GM23248 (cell line): ENCODE results near the gene CLCN6. TPM values are rescaled to one million over a fixed set of nuclear protein-coding genes. Genes with fewer than 3 reads are reported as not detected.
A peak's percentile ranks its signal among the peaks of the same experiment; 100 is the strongest.

Experiments
- DNase-seq: peaks from one replicate; pipeline ENCODE4 v3.0.0-alpha.2; 2015
- H2AFZ ChIP-seq: fragments of 200-600 bp; sonication (generic); 2 replicates; pipeline ENCODE4 v1.6.1; 2016; ENCODE audit warnings: antibody characterized with exemption
- H3F3A ChIP-seq: fragments of 200-600 bp; sonication (generic); 2 replicates; pipeline ENCODE4 v1.6.1; 2016; ENCODE audit warnings: mild to moderate bottlenecking, antibody characterized with exemption, mixed run types; ENCODE audit not compliant: insufficient read depth
- H3K27ac ChIP-seq: fragments of 200-600 bp; sonication (generic); 2 replicates; pipeline ENCODE4 v1.5.1; 2016; ENCODE audit warnings: mild to moderate bottlenecking
- H3K27me3 ChIP-seq: fragments of 200-600 bp; sonication (generic); replicated peaks from 2 replicates; pipeline ENCODE4 v1.6.1; 2016; ENCODE audit warnings: mild to moderate bottlenecking; ENCODE audit not compliant: insufficient read depth
- H3K36me3 ChIP-seq: fragments of 200-600 bp; sonication (generic); 2 replicates; pipeline ENCODE4 v1.6.1; 2016; ENCODE audit warnings: low read depth, mild to moderate bottlenecking
- H3K4me1 ChIP-seq: fragments of 200-600 bp; sonication (generic); 2 replicates; pipeline ENCODE4 v1.6.1; 2016; ENCODE audit warnings: mild to moderate bottlenecking; ENCODE audit not compliant: insufficient read depth
- H3K4me2 ChIP-seq: fragments of 200-600 bp; sonication (generic); one replicate; pipeline ENCODE4 v1.6.1; 2016; ENCODE audit warnings: mild to moderate bottlenecking; ENCODE audit not compliant: unreplicated experiment
- H3K4me3 ChIP-seq: fragments of 200-600 bp; sonication (generic); 2 replicates; pipeline ENCODE4 v1.5.1; 2016; ENCODE audit warnings: mild to moderate bottlenecking
- H3K79me2 ChIP-seq: fragments of 200-600 bp; sonication (generic); 2 replicates; pipeline ENCODE4 v1.6.1; 2016; ENCODE audit warnings: mild to moderate bottlenecking; ENCODE audit not compliant: insufficient read depth
- H3K9ac ChIP-seq: fragments of 200-600 bp; sonication (generic); 2 replicates; pipeline ENCODE4 v1.6.1; 2016; ENCODE audit warnings: mild to moderate bottlenecking
- H3K9me2 ChIP-seq: fragments of 200-600 bp; sonication (generic); 2 replicates; pipeline ENCODE4 v1.6.1; 2016; ENCODE audit warnings: mixed run types, mild to moderate bottlenecking, moderate library complexity; ENCODE audit not compliant: insufficient read depth
- H3K9me3 ChIP-seq: fragments of 200-600 bp; sonication (generic); one replicate; pipeline ENCODE4 v1.6.1; 2017; ENCODE audit warnings: low read depth
- H4K20me1 ChIP-seq: fragments of 200-600 bp; sonication (generic); 2 replicates; pipeline ENCODE4 v1.6.0; 2016; ENCODE audit not compliant: insufficient read depth
- EZH2 ChIP-seq: fragments of 200-600 bp; sonication (generic); IDR thresholded peaks from 2 replicates; pipeline ENCODE4 v1.6.1; 2018; ENCODE audit warnings: antibody characterized with exemption, mild to moderate bottlenecking; ENCODE audit not compliant: insufficient read depth, poor library complexity, severe bottlenecking
- EZH2phosphoT487 ChIP-seq: fragments of 200-600 bp; sonication (generic); IDR thresholded peaks from 2 replicates; pipeline ENCODE4 v1.6.1; 2018; ENCODE audit warnings: antibody characterized with exemption, moderate library complexity, mild to moderate bottlenecking, low read depth; ENCODE audit not compliant: insufficient read depth
- WGBS, 2 experiments: methylation state at CpG; one replicate each; pipeline ENCODE4 v1.1.6; 2015 to 2017; ENCODE audit warnings: low lambda C conversion rate in 2 of 2, low coverage in 1 of 2; ENCODE audit errors: missing lambda C conversion rate in 2 of 2; 5-methylcytosine and 5-hydroxymethylcytosine counted together
- in situ Hi-C: fragments of 300-500 bp; cut with MboI; formaldehyde crosslinking; loops from 2 replicates; pipeline ENCODE4 v1.15.0; 2020
- polyA plus RNA-seq: library from polyadenylated mRNA; unstranded; fragments of >200 nt; fragmentation: Nextera tagmentation; extraction: Ambion mirVana; gene quantifications from 2 replicates; pipeline ENCODE4 v1.2.1, GENCODE V29; 2016
- total RNA-seq: library from RNA; depleted of rRNA; stranded (reverse); fragments of >200 nt; shearing (Covaris generic); gene quantifications from 2 replicates; pipeline ENCODE4 v1.2.3, GENCODE V29; 2014

The CLCN6 gene
- total and polyA plus RNA-seq, 2 experiments from 2014 or later = 4.9 to 5.4 TPM

DNA sequence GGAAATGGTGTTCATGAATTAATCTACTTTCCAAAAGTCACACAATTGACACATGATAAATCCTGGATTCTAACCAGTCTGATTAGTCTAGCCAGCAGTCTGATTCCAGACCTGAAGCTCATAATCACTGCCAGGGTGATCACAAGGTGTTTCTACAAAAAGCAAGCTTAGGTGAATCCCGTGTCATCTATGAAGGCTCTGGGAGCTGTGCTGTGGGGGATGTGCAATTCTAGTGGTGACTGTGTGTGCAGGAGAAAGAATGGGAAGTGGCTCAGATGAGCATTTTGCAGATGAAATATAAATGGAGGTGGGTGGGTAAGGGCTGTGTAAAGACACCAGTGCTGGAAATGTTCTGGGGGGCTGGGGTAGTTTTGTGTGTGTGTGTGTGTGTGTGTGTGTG is 54.6 kb downstream of the CLCN6 start:
- 25 to 34% methylated on average over 1 of the region's 1 CpG for WGBS, 2 experiments
- Histone ChIP-seq H3K9ac (no peak overlapping the region), H3K36me3 (no peaks in the 10 kb centered on the region), H3K9me3 (no peaks in the 10 kb centered on the region), H3K4me3 (no peak overlapping the region), H3K79me2 (no peaks in the 10 kb centered on the region), H3F3A (no peaks in the 10 kb centered on the region), H3K4me1 (no peaks in the 10 kb centered on the region), H3K4me2 (no peak overlapping the region), H3K27ac (no peak overlapping the region), H3K9me2 (no peaks in the 10 kb centered on the region), H3K27me3 (peaks cover 52% of the 10 kb centered on the region), H4K20me1 (no peaks in the 10 kb centered on the region), H2AFZ (no peak overlapping the region)
- in situ Hi-C loops = no loop called here
- TF ChIP-seq EZH2 = no peak
- TF ChIP-seq EZH2phosphoT487 = no peak
- DNase-seq = no peak

DNA sequence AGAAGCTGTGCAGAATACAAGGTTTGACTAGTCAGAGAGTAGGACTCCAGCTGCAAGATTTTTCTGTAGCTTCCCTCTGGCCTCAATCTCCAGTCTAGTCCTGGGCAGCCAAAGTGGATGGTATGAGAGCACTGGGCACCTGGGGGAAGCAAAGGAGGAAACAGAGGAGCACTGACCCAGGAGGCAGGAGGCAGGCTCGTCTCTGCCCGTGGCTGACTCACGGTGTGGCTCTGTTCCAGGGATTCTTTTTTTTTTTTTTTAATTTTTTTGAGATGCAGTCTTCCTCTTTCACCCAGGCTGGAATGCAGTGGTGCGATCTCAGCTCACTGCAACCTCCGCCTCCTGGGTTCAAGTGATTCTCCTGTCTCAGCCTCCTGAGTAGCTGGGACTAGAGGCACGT is 56.9 kb downstream of the CLCN6 start:
- no peaks in the 10 kb centered on the region for H3K9me3 ChIP-seq
- no peak overlapping the region for H3K27ac ChIP-seq
- no peak overlapping the region for H2AFZ ChIP-seq
- H3K36me3 ChIP-seq = no peaks in the 10 kb centered on the region
- H3K27me3 ChIP-seq = peaks cover 43% of the 10 kb centered on the region
- H3K9me2 ChIP-seq = no peaks in the 10 kb centered on the region
- no peaks in the 10 kb centered on the region for H3K4me1 ChIP-seq
- H4K20me1 ChIP-seq = no peaks in the 10 kb centered on the region
- in situ Hi-C loops = no loop called here
- H3K79me2 ChIP-seq = no peaks in the 10 kb centered on the region
- H3K4me3 ChIP-seq = no peak overlapping the region
- H3F3A ChIP-seq = no peaks in the 10 kb centered on the region
- no peak overlapping the region for H3K4me2 ChIP-seq
- no peak overlapping the region for H3K9ac ChIP-seq
- peak; percentile 24 for DNase-seq
- TF ChIP-seq EZH2phosphoT487 = no peak
- TF ChIP-seq EZH2 = no peak
- WGBS, 2 experiments = 18 to 23% methylated on average over 6 of the region's 6 CpGs

DNA sequence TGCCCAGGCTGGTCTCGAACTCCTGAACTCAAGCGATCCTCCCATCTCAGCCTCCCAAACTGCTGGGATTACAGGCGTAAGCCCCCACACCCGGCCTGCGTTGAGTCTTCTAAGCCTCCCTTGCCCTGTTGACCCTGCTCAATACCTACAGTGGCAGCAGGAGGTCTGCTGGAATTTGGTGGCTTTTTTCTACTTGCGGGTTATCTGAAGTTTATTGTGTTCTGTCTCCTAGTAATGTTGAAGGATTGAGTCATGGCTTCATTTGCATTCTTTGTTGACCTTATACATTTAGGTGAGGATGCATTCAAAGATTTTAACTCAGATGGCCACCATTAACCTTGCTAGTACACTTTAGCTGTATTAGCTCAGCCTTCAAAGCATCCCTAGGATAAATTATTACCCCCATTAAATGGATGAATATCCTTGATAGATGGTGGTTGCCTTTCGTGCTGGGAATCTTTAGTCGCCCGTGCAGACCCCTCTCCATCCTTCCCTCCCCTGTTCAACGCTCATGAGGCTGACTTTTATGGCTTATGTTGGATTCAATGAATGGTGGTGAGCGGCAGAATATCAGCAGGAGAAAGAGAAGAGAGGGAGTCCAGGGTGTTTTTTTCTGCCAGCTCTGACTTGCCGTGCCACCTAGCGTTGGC is 62.5 kb downstream of the CLCN6 start:
- in situ Hi-C loops = no loop called here
- 45 to 52% methylated on average over 13 of the region's 13 CpGs for WGBS, 2 experiments

DNA sequence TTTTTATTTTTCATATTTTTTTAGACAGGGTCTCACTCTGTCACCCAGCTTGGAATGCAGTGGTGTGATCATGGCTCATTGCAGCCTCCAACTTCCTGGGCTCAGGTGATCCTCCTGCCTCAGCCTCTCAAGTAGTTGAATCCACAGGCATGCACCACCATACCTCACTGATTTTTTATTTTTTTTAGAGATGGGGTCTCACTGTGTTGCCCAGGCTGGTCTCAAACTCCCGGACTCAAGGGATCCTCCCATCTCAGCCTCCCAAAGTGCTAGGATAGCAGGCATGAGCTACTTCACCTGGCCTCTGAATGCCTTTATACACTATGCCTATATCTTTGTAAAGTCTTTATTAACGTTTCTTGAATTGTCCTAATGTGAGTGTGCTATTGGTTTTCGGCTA is 63.1 kb downstream of the CLCN6 start:
- Histone ChIP-seq H3K36me3 (no peaks in the 10 kb centered on the region), H4K20me1 (no peaks in the 10 kb centered on the region), H2AFZ (no peak overlapping the region), H3K9ac (no peak overlapping the region), H3K9me3 (no peaks in the 10 kb centered on the region), H3K27ac (no peak overlapping the region), H3K27me3 (peaks cover 12% of the 10 kb centered on the region; the same call in 1 of the 2 replicates), H3K9me2 (no peaks in the 10 kb centered on the region), H3K4me2 (no peak overlapping the region), H3K4me1 (no peaks in the 10 kb centered on the region), H3F3A (no peaks in the 10 kb centered on the region), H3K79me2 (no peaks in the 10 kb centered on the region), H3K4me3 (no peak overlapping the region)
- DNase-seq = no peak
- 50 to 52% methylated on average over 3 of the region's 3 CpGs for WGBS, 2 experiments
- no peak for TF ChIP-seq EZH2phosphoT487
- no peak for TF ChIP-seq EZH2
- in situ Hi-C loops = no loop called here

More for the DNA sequence above, 62.5 kb downstream of the CLCN6 start:
- H3K4me3 ChIP-seq = no peak overlapping the region
- TF ChIP-seq EZH2phosphoT487 (no peak), EZH2 (no peak)
- no peak overlapping the region for H3K4me2 ChIP-seq
- no peak for DNase-seq
- H3K9me3 ChIP-seq = no peaks in the 10 kb centered on the region
- no peaks in the 10 kb centered on the region for H3K4me1 ChIP-seq
- no peaks in the 10 kb centered on the region for H3K9me2 ChIP-seq
- H3K9ac ChIP-seq = no peak overlapping the region
- H3K79me2 ChIP-seq = no peaks in the 10 kb centered on the region
- H3K36me3 ChIP-seq = no peaks in the 10 kb centered on the region
- no peak overlapping the region for H2AFZ ChIP-seq
- no peak overlapping the region for H3K27ac ChIP-seq
- no peaks in the 10 kb centered on the region for H4K20me1 ChIP-seq
- H3K27me3 ChIP-seq = peaks cover 12% of the 10 kb centered on the region; the same call in 1 of the 2 replicates
- no peaks in the 10 kb centered on the region for H3F3A ChIP-seq
